Measurements from ENCODE around the gene SAMD4B. TPM values are rescaled to one million over a fixed set of nuclear protein-coding genes. Genes with fewer than 3 reads are reported as not detected.
"Not testable (repeated sequence)": the region's sequence is repeated elsewhere in the genome, so short reads cannot be mapped to it uniquely, and the experiment has no call there.

The SAMD4B gene
- total RNA-seq, 4 donors from 2014 or later: 79.5 to 212 (median 124) TPM

DNA sequence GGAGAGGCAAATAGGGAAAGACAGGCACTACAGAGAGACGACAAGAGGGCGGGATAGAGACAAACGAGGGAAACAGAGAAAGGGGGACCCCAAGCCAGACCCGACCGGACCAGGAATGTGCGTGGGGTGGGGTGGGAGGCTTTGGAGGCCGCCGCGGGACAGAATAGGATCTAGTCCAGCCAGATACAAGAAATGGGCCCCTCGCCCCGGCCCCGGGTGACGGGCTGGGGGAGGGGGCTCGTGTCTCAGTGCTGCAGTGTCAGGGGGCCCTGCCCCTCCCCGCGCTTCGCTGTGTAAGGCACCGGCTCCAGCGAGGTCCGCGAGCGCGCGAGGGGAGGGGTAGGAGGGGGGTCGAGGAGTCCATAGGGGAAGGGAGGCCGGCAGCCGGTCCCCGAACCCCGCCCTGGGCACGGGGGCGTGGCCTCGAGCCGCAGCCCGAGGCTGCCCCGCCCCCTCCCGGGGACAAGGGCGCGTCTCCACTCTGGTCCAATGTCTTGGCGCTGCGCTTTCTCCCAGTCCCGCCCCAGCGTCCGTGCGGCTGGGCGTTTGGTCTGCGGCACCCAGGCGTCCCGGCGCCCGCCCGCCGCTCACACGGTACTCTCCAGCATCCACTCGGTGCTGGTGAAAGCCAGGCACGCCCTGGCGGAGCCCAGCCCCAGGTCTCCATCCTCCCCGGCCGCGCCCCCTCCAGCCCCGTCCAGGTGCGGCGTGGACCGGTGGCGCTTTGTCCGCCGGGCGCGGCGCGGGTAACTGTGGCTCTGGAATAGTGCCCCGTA, 35.0 kb upstream of the SAMD4B start:
- 20 to 24% methylated on average over 16 to 24 of the region's 71 CpGs for WGBS, 2 donors
- intact Hi-C loops (cut with DNase I): no loop called here
- TF ChIP-seq CTCF (IDR thresholded peaks at IDR 0.05): no peak
- TF ChIP-seq POLR2A (IDR thresholded peaks at IDR 0.05): no peak
- Histone ChIP-seq H3K4me1 (peaks cover 12 to 14% of the 10 kb centered on the region in 2 donors), H3K4me3 (replicated peaks in 1 of 3) (no peak overlapping the region), H3K27ac (no peak overlapping the region), H3K36me3 (no peaks in the 10 kb centered on the region), H3K9me3 (no peaks in the 10 kb centered on the region), H3K27me3 (peaks cover 13% of the 10 kb centered on the region)
- no peak for DNase-seq

DNA sequence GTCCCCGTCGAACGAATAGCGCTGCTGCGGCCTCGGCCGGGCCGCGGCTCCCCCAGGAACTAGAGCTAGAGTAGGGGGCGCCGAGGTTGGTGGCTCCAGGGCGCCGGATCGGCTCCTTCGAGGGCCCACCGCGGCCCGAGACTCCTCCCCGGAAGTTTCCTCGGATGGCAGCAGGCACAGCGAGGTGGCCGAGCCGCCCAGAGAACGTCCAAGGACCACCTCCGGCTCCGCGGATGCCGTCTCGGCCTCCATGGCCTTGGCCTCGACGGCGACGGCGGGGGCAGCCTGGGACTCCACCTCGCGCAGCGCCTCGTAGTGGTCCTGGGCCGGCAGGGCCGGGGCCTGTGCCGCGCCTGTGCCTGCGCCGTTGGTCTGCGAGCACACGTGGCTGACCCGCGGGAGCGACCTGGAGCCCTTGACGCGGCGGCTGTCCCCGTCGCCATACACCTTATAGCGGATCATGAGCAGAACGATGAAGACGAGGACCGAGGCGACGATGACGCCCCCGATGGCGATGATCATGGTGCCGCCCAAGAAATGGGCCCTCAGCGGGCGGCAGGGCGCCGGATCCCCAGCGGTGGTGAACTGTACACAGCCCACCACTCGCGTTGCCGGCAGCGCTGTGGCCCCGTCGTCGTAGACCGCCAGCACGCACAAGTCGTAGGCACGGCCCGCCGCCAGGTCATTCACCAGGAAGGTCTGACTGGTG, 34.2 kb upstream of the SAMD4B start:
- H3K36me3 ChIP-seq: no peaks in the 10 kb centered on the region
- peaks cover 13% of the 10 kb centered on the region for H3K27me3 ChIP-seq
- intact Hi-C loops (cut with DNase I): no loop called here
- no peak for DNase-seq
- H3K4me3 ChIP-seq (replicated peaks in 1 of 3): no peak overlapping the region
- no peaks in the 10 kb centered on the region for H3K9me3 ChIP-seq
- H3K27ac ChIP-seq: no peak overlapping the region
- peaks cover 12 to 14% of the 10 kb centered on the region in 2 donors for H3K4me1 ChIP-seq
- WGBS, 2 donors: 10 to 24% methylated on average over 11 to 12 of the region's 82 CpGs
- TF ChIP-seq POLR2A (IDR thresholded peaks at IDR 0.05): no peak
- no peak for TF ChIP-seq CTCF (IDR thresholded peaks at IDR 0.05)

GRCh38 chr19:39308531-39309304, 33.5 kb upstream of the SAMD4B start:
- Histone ChIP-seq H3K36me3 (no peaks in the 10 kb centered on the region), H3K4me3 (replicated peaks in 1 of 3) (no peak overlapping the region), H3K27ac (no peak overlapping the region), H3K9me3 (no peaks in the 10 kb centered on the region), H3K4me1 (peaks cover 12 to 14% of the 10 kb centered on the region in 2 donors), H3K27me3 (peaks cover 13% of the 10 kb centered on the region)
- 47 to 54% methylated on average over 16 to 18 of the region's 18 CpGs for WGBS, 2 donors
- TF ChIP-seq POLR2A (IDR thresholded peaks at IDR 0.05) (no peak), CTCF (IDR thresholded peaks at IDR 0.05) (no peak)
- intact Hi-C loops (cut with DNase I): no loop called here
- no peak for DNase-seq

- H3K4me3 ChIP-seq (replicated peaks in 1 of 3): not testable (repeated sequence)
Measured at GRCh38 chr19:39309305-39309670, 32.9 kb upstream of the SAMD4B start.

GRCh38 chr19:39310558-39311311, 31.5 kb upstream of the SAMD4B start:
- no peak for TF ChIP-seq POLR2A (IDR thresholded peaks at IDR 0.05)
- no peak for TF ChIP-seq CTCF (IDR thresholded peaks at IDR 0.05)
- WGBS, 2 donors: 63 to 67% methylated on average over 11 of the region's 11 CpGs
- Histone ChIP-seq H3K4me1 (peaks cover 12 to 14% of the 10 kb centered on the region in 2 donors), H3K27ac (no peak overlapping the region), H3K9me3 (no peaks in the 10 kb centered on the region), H3K27me3 (peaks cover 13% of the 10 kb centered on the region), H3K4me3 (replicated peaks in 1 of 3) (no peak overlapping the region), H3K36me3 (peaks cover 0 to 5% of the 10 kb centered on the region in 2 donors)
- DNase-seq: no peak
- intact Hi-C loops (cut with DNase I): no loop called here

More at GRCh38 chr19:39309305-39309670, 32.9 kb upstream of the SAMD4B start:
- WGBS, 2 donors: 95 to 99% methylated on average over 7 of the region's 7 CpGs
- H3K27ac ChIP-seq; H3K36me3 ChIP-seq; intact Hi-C loops (cut with DNase I); H3K9me3 ChIP-seq; DNase-seq: not testable (repeated sequence)
- Histone ChIP-seq H3K27me3 (peaks cover 13% of the 10 kb centered on the region), H3K4me1 (peaks cover 12 to 14% of the 10 kb centered on the region in 2 donors)

All from thyroid gland (tissue), 4 donors.